ENCODE data around the gene TRIM3. TPM values are rescaled to one million over a fixed set of nuclear protein-coding genes. Genes with fewer than 3 reads are reported as not detected.

Gene TRIM3
- total RNA-seq, 1 donor from 2014 or later = 128 TPM

- H3K9me3 Mint-ChIP-seq (ENCODE audit: unreplicated experiment) = no peaks in the 10 kb centered on the region
- DNase-seq = peak; percentile 33
- H3K36me3 Mint-ChIP-seq (ENCODE audit: unreplicated experiment) = peaks cover 1% of the 10 kb centered on the region
- H3K27me3 Mint-ChIP-seq (ENCODE audit: unreplicated experiment) = peaks cover 4% of the 10 kb centered on the region
- peaks cover 18% of the 10 kb centered on the region for H3K4me1 Mint-ChIP-seq (ENCODE audit: low read depth, unreplicated experiment)
- peak overlapping the region; percentile 33 for H3K27ac Mint-ChIP-seq (ENCODE audit: unreplicated experiment)
- peak overlapping the region; percentile 35 for H3K4me3 Mint-ChIP-seq (ENCODE audit: unreplicated experiment)
- no peak for TF ChIP-seq CTCF (IDR thresholded peaks at IDR 0.05; ENCODE audit: partially characterized antibody, unreplicated experiment)
Measured at GRCh38 chr11:6404342-6405051, 69.2 kb downstream of the TRIM3 start.

GRCh38 chr11:6403539-6403938 lies 70.2 kb downstream of the TRIM3 start:
- TF ChIP-seq CTCF (IDR thresholded peaks at IDR 0.05; ENCODE audit: partially characterized antibody, unreplicated experiment) = no peak
- peaks cover 4% of the 10 kb centered on the region for H3K27me3 Mint-ChIP-seq (ENCODE audit: unreplicated experiment)
- H3K27ac Mint-ChIP-seq (ENCODE audit: unreplicated experiment) = no peak overlapping the region

GRCh38 chr11:6402561-6402981 lies 71.2 kb downstream of the TRIM3 start:
- no peak for TF ChIP-seq CTCF (IDR thresholded peaks at IDR 0.05; ENCODE audit: partially characterized antibody, unreplicated experiment)
- DNase-seq = no peak
- H3K36me3 Mint-ChIP-seq (ENCODE audit: unreplicated experiment) = peaks cover 9% of the 10 kb centered on the region
- no peaks in the 10 kb centered on the region for H3K9me3 Mint-ChIP-seq (ENCODE audit: unreplicated experiment)
- peaks cover 4% of the 10 kb centered on the region for H3K27me3 Mint-ChIP-seq (ENCODE audit: unreplicated experiment)
- no peak overlapping the region for H3K4me3 Mint-ChIP-seq (ENCODE audit: unreplicated experiment)
- peaks cover 18% of the 10 kb centered on the region for H3K4me1 Mint-ChIP-seq (ENCODE audit: low read depth, unreplicated experiment)
- H3K27ac Mint-ChIP-seq (ENCODE audit: unreplicated experiment) = no peak overlapping the region

More at GRCh38 chr11:6403539-6403938, 70.2 kb downstream of the TRIM3 start:
- Mint-ChIP-seq H3K9me3 (ENCODE audit: unreplicated experiment) (no peaks in the 10 kb centered on the region), H3K4me1 (ENCODE audit: low read depth, unreplicated experiment) (peaks cover 18% of the 10 kb centered on the region), H3K4me3 (ENCODE audit: unreplicated experiment) (no peak overlapping the region), H3K36me3 (ENCODE audit: unreplicated experiment) (peaks cover 9% of the 10 kb centered on the region)
- no peak for DNase-seq

- no peak overlapping the region for H3K27ac Mint-ChIP-seq (ENCODE audit: unreplicated experiment)
- DNase-seq = no peak
- H3K9me3 Mint-ChIP-seq (ENCODE audit: unreplicated experiment) = no peaks in the 10 kb centered on the region
- peaks cover 18% of the 10 kb centered on the region for H3K4me1 Mint-ChIP-seq (ENCODE audit: low read depth, unreplicated experiment)
- peaks cover 9% of the 10 kb centered on the region for H3K36me3 Mint-ChIP-seq (ENCODE audit: unreplicated experiment)
- H3K27me3 Mint-ChIP-seq (ENCODE audit: unreplicated experiment) = peaks cover 4% of the 10 kb centered on the region
- TF ChIP-seq CTCF (IDR thresholded peaks at IDR 0.05; ENCODE audit: partially characterized antibody, unreplicated experiment) = no peak
- no peak overlapping the region for H3K4me3 Mint-ChIP-seq (ENCODE audit: unreplicated experiment)
Measured at GRCh38 chr11:6402061-6402470, 71.7 kb downstream of the TRIM3 start.

- peaks cover 14% of the 10 kb centered on the region for H3K4me1 Mint-ChIP-seq (ENCODE audit: low read depth, unreplicated experiment)
- no peak overlapping the region for H3K4me3 Mint-ChIP-seq (ENCODE audit: unreplicated experiment)
- no peaks in the 10 kb centered on the region for H3K9me3 Mint-ChIP-seq (ENCODE audit: unreplicated experiment)
- TF ChIP-seq CTCF (IDR thresholded peaks at IDR 0.05; ENCODE audit: partially characterized antibody, unreplicated experiment) = no peak
- no peak for DNase-seq
- no peak overlapping the region for H3K27ac Mint-ChIP-seq (ENCODE audit: unreplicated experiment)
- H3K36me3 Mint-ChIP-seq (ENCODE audit: unreplicated experiment) = peaks cover 9% of the 10 kb centered on the region
- peaks cover 4% of the 10 kb centered on the region for H3K27me3 Mint-ChIP-seq (ENCODE audit: unreplicated experiment)
Measured at GRCh38 chr11:6401464-6401863, 72.3 kb downstream of the TRIM3 start.
